GM12878 (cell line): ENCODE results near the gene NHS.

Experiments
- CBFB ChIP-seq: IDR thresholded peaks from 2 replicates; pipeline ENCODE4 v1.6.1; 2016; ENCODE audit warnings: antibody characterized with exemption, low read depth
- DPF2 ChIP-seq: fragments of 450-650 bp; IDR thresholded peaks from 2 replicates; pipeline ENCODE4 v1.6.1; 2017; ENCODE audit warnings: mild to moderate bottlenecking
- EGR1 ChIP-seq, 2 experiments: IDR thresholded peaks; 1 replicate in 1 of 2; 2 replicates in 1 of 2; pipeline ENCODE4 v1.6.1; 2011 to 2012; ENCODE audit warnings: low read depth in 2 of 2, low read length in 2 of 2, borderline replicate concordance in 1 of 2, mild to moderate bottlenecking in 1 of 2, moderate library complexity in 1 of 2
- EP300 ChIP-seq, 2 experiments: fragments of 150-350 bp in 1 of 2; IDR thresholded peaks; 2 replicates each; pipeline ENCODE4 v1.6.1; 2011 to 2012; ENCODE audit warnings: low read depth in 2 of 2, low read length in 2 of 2, borderline replicate concordance in 1 of 2, improper control_type of control experiment in 1 of 2, inconsistent platforms in 1 of 2; ENCODE audit not compliant: control insufficient read depth in 1 of 2
- ESRRA ChIP-seq: IDR thresholded peaks from 2 replicates; pipeline ENCODE4 v1.6.1; 2012; ENCODE audit warnings: mild to moderate bottlenecking, low read length, improper control_type of control experiment
- EZH2 ChIP-seq: IDR thresholded peaks from 2 replicates; pipeline ENCODE4 v1.6.1; 2012; ENCODE audit warnings: low read depth, mild to moderate bottlenecking, control low read depth, inconsistent platforms, low read length, borderline replicate concordance; ENCODE audit not compliant: control insufficient read depth
- JUND ChIP-seq: IDR thresholded peaks from 2 replicates; pipeline ENCODE4 v1.6.1; 2012; ENCODE audit warnings: low read depth, mild to moderate bottlenecking, low read length, improper control_type of control experiment, moderate library complexity
- MYC ChIP-seq: IDR thresholded peaks from 2 replicates; pipeline ENCODE4 v1.6.1; 2011; ENCODE audit warnings: mild to moderate bottlenecking, low read length, moderate library complexity, inconsistent platforms; ENCODE audit not compliant: insufficient read depth, insufficient replicate concordance, insufficient read length, severe bottlenecking
- POLR2A ChIP-seq: IDR thresholded peaks from 2 replicates; pipeline ENCODE4 v1.6.1; 2011; ENCODE audit warnings: low read depth, mild to moderate bottlenecking, low read length
- POLR2AphosphoS5 ChIP-seq: IDR thresholded peaks from 2 replicates; pipeline ENCODE4 v1.6.1; 2011; ENCODE audit warnings: mild to moderate bottlenecking, low read length, inconsistent platforms
- SMC3 ChIP-seq: IDR thresholded peaks from 2 replicates; pipeline ENCODE4 v1.6.1; 2011; ENCODE audit warnings: low read length, improper control_type of control experiment, borderline replicate concordance
- ZNF384 ChIP-seq: IDR thresholded peaks from 2 replicates; pipeline ENCODE4 v1.6.1; 2012; ENCODE audit warnings: low read depth, mild to moderate bottlenecking, low read length, improper control_type of control experiment, borderline replicate concordance
- TF ChIP-seq, protein P1 (sequence below), 3 experiments: IDR thresholded peaks in 2 of 3; conservative IDR thresholded peaks in 1 of 3; 2 replicates each; pipeline ENCODE4 v1.5.1; 2011; ENCODE audit warnings: low read depth in 3 of 3, low read length in 3 of 3, mild to moderate bottlenecking in 3 of 3, control low read depth in 2 of 3, moderate library complexity in 2 of 3, inconsistent platforms in 1 of 3, mixed read lengths in 1 of 3; ENCODE audit not compliant: control insufficient read depth in 2 of 3, insufficient read depth in 1 of 3; ENCODE audit errors: extremely low read depth in 1 of 3

GRCh38 chrX:17415242-17415810, 40.3 kb downstream of the NHS start:
- no peak for TF ChIP-seq POLR2AphosphoS5
- TF ChIP-seq ZNF384: no peak
- TF ChIP-seq EGR1 (IDR thresholded peaks at IDR 0.05; ENCODE audit: borderline replicate concordance in 1 of 2, low read depth in 2 of 2, low read length in 2 of 2): no peak
- TF ChIP-seq EP300 (IDR thresholded peaks at IDR 0.05; ENCODE audit: borderline replicate concordance in 1 of 2, control insufficient read depth in 1 of 2, low read depth in 2 of 2, low read length in 2 of 2): no peak
- TF ChIP-seq, protein P1, sequence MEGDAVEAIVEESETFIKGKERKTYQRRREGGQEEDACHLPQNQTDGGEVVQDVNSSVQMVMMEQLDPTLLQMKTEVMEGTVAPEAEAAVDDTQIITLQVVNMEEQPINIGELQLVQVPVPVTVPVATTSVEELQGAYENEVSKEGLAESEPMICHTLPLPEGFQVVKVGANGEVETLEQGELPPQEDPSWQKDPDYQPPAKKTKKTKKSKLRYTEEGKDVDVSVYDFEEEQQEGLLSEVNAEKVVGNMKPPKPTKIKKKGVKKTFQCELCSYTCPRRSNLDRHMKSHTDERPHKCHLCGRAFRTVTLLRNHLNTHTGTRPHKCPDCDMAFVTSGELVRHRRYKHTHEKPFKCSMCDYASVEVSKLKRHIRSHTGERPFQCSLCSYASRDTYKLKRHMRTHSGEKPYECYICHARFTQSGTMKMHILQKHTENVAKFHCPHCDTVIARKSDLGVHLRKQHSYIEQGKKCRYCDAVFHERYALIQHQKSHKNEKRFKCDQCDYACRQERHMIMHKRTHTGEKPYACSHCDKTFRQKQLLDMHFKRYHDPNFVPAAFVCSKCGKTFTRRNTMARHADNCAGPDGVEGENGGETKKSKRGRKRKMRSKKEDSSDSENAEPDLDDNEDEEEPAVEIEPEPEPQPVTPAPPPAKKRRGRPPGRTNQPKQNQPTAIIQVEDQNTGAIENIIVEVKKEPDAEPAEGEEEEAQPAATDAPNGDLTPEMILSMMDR (IDR thresholded peaks at IDR 0.05 in 2 of 3, conservative IDR thresholded peaks at IDR 0.05 in 1 of 3; ENCODE audit: control insufficient read depth in 2 of 3, extremely low read depth in 1 of 3, insufficient read depth in 1 of 3, low read depth in 3 of 3, low read length in 3 of 3): no peak
- TF ChIP-seq POLR2A: no peak
- TF ChIP-seq CBFB: no peak
- no peak for TF ChIP-seq EZH2
- no peak for TF ChIP-seq DPF2
- TF ChIP-seq SMC3: no peak
- TF ChIP-seq MYC: no peak
- TF ChIP-seq JUND: no peak
- no peak for TF ChIP-seq ESRRA
